Mesendoderm (in vitro differentiated cells): Measurements from ENCODE around the gene E2F2.

Experiments
- DNase-seq: peaks from one replicate; pipeline ENCODE4 v3.0.0; 2013
- H2AK5ac ChIP-seq: 2 replicates; pipeline ENCODE4 v1.6.1; 2013; ENCODE audit warnings: low read length, inconsistent platforms
- H2BK120ac ChIP-seq: 2 replicates; pipeline ENCODE4 v1.6.1; 2013; ENCODE audit warnings: low read depth, mild to moderate bottlenecking, low read length, moderate library complexity, mixed read lengths
- H2BK15ac ChIP-seq: replicated peaks from 2 replicates; pipeline ENCODE4 v1.6.1; 2013; ENCODE audit warnings: low read depth, mild to moderate bottlenecking, moderate library complexity
- H2BK5ac ChIP-seq: 2 replicates; pipeline ENCODE4 v1.6.1; 2013; ENCODE audit warnings: low read length, inconsistent platforms
- H3K18ac ChIP-seq: 2 replicates; pipeline ENCODE4 v1.6.1; 2013; ENCODE audit warnings: mild to moderate bottlenecking, low read length, mixed read lengths
- H3K23ac ChIP-seq: one replicate; pipeline ENCODE4 v1.6.1; 2013; ENCODE audit warnings: low read length
- H3K27ac ChIP-seq: 2 replicates; pipeline ENCODE4 v1.5.1; 2013; ENCODE audit warnings: low read depth, mild to moderate bottlenecking, inconsistent platforms, low read length, moderate library complexity
- H3K27me3 ChIP-seq: 2 replicates; pipeline ENCODE4 v1.6.1; 2013; ENCODE audit warnings: low read length, control low read depth, mild to moderate bottlenecking, inconsistent platforms; ENCODE audit not compliant: insufficient read depth, poor library complexity
- H3K36me3 ChIP-seq: 2 replicates; pipeline ENCODE4 v1.6.1; 2013; ENCODE audit warnings: low read length, inconsistent platforms; ENCODE audit not compliant: control insufficient read depth, insufficient read depth
- H3K4ac ChIP-seq: one replicate; pipeline ENCODE4 v1.6.1; 2013; ENCODE audit warnings: low read depth, mild to moderate bottlenecking, low read length, moderate library complexity
- H3K4me1 ChIP-seq: 2 replicates; pipeline ENCODE4 v1.6.1; 2013; ENCODE audit warnings: low read depth, low read length, inconsistent platforms; ENCODE audit not compliant: control insufficient read depth
- H3K4me2 ChIP-seq: 2 replicates; pipeline ENCODE4 v1.6.1; 2013; ENCODE audit warnings: low read length
- H3K4me3 ChIP-seq: 2 replicates; pipeline ENCODE4 v1.5.1; 2013; ENCODE audit warnings: mild to moderate bottlenecking, low read length
- H3K56ac ChIP-seq: one replicate; pipeline ENCODE4 v1.6.1; 2013; ENCODE audit warnings: low read length
- H3K79me1 ChIP-seq: 2 replicates; pipeline ENCODE4 v1.6.1; 2013; ENCODE audit warnings: low read length, inconsistent platforms
- H3K79me2 ChIP-seq: 2 replicates; pipeline ENCODE4 v1.6.1; 2013; ENCODE audit warnings: mild to moderate bottlenecking, low read length; ENCODE audit not compliant: control insufficient read depth, insufficient read depth
- H3K9ac ChIP-seq: 2 replicates; pipeline ENCODE4 v1.6.1; 2013; ENCODE audit warnings: low read length, inconsistent platforms
- H4K5ac ChIP-seq: one replicate; pipeline ENCODE4 v1.6.1; 2013; ENCODE audit warnings: low read length
- H4K8ac ChIP-seq: one replicate; pipeline ENCODE4 v1.6.1; 2013; ENCODE audit warnings: low read depth, mild to moderate bottlenecking, control low read depth, low read length, moderate library complexity
- WGBS: extraction: QIAGEN DNeasy Blood & Tissue Kit; methylation state at CpG from one replicate; pipeline ENCODE4 v1.1.7; 2013; ENCODE audit warnings: low lambda C conversion rate, missing lambda C conversion rate; ENCODE audit not compliant: insufficient coverage; ENCODE audit errors: extremely low coverage; 5-methylcytosine and 5-hydroxymethylcytosine counted together

Gene E2F2

GRCh38 chr1:23477359-23478144 lies 53.5 kb downstream of the E2F2 start:
- Histone ChIP-seq H2BK5ac (no peak overlapping the region), H3K4me3 (no peak overlapping the region), H3K4ac (no peak overlapping the region), H4K8ac (no peak overlapping the region), H3K9ac (no peak overlapping the region), H3K36me3 (no peaks in the 10 kb centered on the region), H3K27me3 (no peaks in the 10 kb centered on the region), H3K18ac (no peak overlapping the region), H2BK120ac (no peak overlapping the region), H2BK15ac (no peak overlapping the region), H3K27ac (no peak overlapping the region), H3K23ac (no peak overlapping the region), H3K79me1 (peaks cover 40% of the 10 kb centered on the region), H3K4me1 (peaks cover 5% of the 10 kb centered on the region), H3K79me2 (peaks cover 45% of the 10 kb centered on the region), H4K5ac (no peak overlapping the region), H3K4me2 (no peak overlapping the region), H3K56ac (no peak overlapping the region), H2AK5ac (no peak overlapping the region)
- WGBS: no CpG with 5 or more reads among the region's 10 CpGs
- DNase-seq: no peak

GRCh38 chr1:23475641-23476040 lies 55.4 kb downstream of the E2F2 start:
- Histone ChIP-seq H3K27ac (no peak overlapping the region), H3K4me1 (no peaks in the 10 kb centered on the region), H3K9ac (no peak overlapping the region)

GRCh38 chr1:23475134-23475628 lies 55.9 kb downstream of the E2F2 start:
- Histone ChIP-seq H2BK120ac (no peak overlapping the region), H2BK15ac (no peak overlapping the region), H3K9ac (no peak overlapping the region), H3K27ac (no peak overlapping the region), H2AK5ac (no peak overlapping the region), H4K8ac (no peak overlapping the region), H3K79me2 (peaks cover 29% of the 10 kb centered on the region), H3K56ac (no peak overlapping the region), H3K23ac (no peak overlapping the region), H3K27me3 (no peaks in the 10 kb centered on the region), H3K79me1 (peaks cover 30% of the 10 kb centered on the region), H3K36me3 (no peaks in the 10 kb centered on the region), H4K5ac (no peak overlapping the region), H3K4me1 (no peaks in the 10 kb centered on the region), H3K4me2 (no peak overlapping the region), H3K18ac (no peak overlapping the region), H2BK5ac (no peak overlapping the region), H3K4ac (no peak overlapping the region), H3K4me3 (no peak overlapping the region)
- DNase-seq: no peak
- no CpG with 5 or more reads among the region's 6 CpGs for WGBS

More at GRCh38 chr1:23475641-23476040, 55.4 kb downstream of the E2F2 start:
- Histone ChIP-seq H2BK5ac (no peak overlapping the region), H3K36me3 (no peaks in the 10 kb centered on the region), H3K4me3 (no peak overlapping the region), H3K4ac (no peak overlapping the region), H4K5ac (no peak overlapping the region), H2BK15ac (no peak overlapping the region), H4K8ac (no peak overlapping the region), H3K18ac (no peak overlapping the region), H2AK5ac (no peak overlapping the region), H3K27me3 (no peaks in the 10 kb centered on the region), H3K23ac (no peak overlapping the region), H3K79me2 (peaks cover 33% of the 10 kb centered on the region), H3K4me2 (no peak overlapping the region), H3K56ac (no peak overlapping the region), H3K79me1 (peaks cover 32% of the 10 kb centered on the region), H2BK120ac (no peak overlapping the region)
- DNase-seq: no peak
- WGBS: no CpG with 5 or more reads among the region's 3 CpGs

GRCh38 chr1:23473037-23473800 lies 57.8 kb downstream of the E2F2 start:
- Histone ChIP-seq H3K56ac (no peak overlapping the region), H3K27ac (no peak overlapping the region), H2BK120ac (no peak overlapping the region), H3K9ac (no peak overlapping the region), H3K79me1 (peaks cover 30% of the 10 kb centered on the region), H3K23ac (no peak overlapping the region), H2AK5ac (no peak overlapping the region), H3K79me2 (peaks cover 26% of the 10 kb centered on the region), H3K4me1 (no peaks in the 10 kb centered on the region), H2BK15ac (no peak overlapping the region), H3K27me3 (no peaks in the 10 kb centered on the region), H4K8ac (no peak overlapping the region), H3K4me3 (no peak overlapping the region), H3K4me2 (no peak overlapping the region), H3K36me3 (no peaks in the 10 kb centered on the region), H3K4ac (no peak overlapping the region), H3K18ac (no peak overlapping the region), H4K5ac (no peak overlapping the region), H2BK5ac (no peak overlapping the region)
- no CpG with 5 or more reads among the region's 6 CpGs for WGBS
- no peak for DNase-seq

GRCh38 chr1:23472351-23473036 lies 58.5 kb downstream of the E2F2 start:
- Histone ChIP-seq H2BK120ac (no peak overlapping the region), H4K5ac (no peak overlapping the region), H2BK15ac (no peak overlapping the region), H3K56ac (no peak overlapping the region), H3K27me3 (no peaks in the 10 kb centered on the region), H3K23ac (no peak overlapping the region), H4K8ac (no peak overlapping the region), H3K27ac (no peak overlapping the region), H3K18ac (no peak overlapping the region), H3K4me1 (no peaks in the 10 kb centered on the region), H3K4me3 (no peak overlapping the region), H3K36me3 (no peaks in the 10 kb centered on the region), H3K79me1 (peaks cover 30% of the 10 kb centered on the region), H2BK5ac (no peak overlapping the region), H3K79me2 (peaks cover 25% of the 10 kb centered on the region), H3K4me2 (no peak overlapping the region), H2AK5ac (no peak overlapping the region), H3K9ac (no peak overlapping the region), H3K4ac (no peak overlapping the region)
- DNase-seq: no peak
- no CpG with 5 or more reads among the region's 5 CpGs for WGBS
